Measurements from ENCODE around the gene SIRT3. TPM values are rescaled to one million over a fixed set of nuclear protein-coding genes. Genes with fewer than 3 reads are reported as not detected.

SIRT3 gene
- total and polyA plus RNA-seq, 4 donors: 9.9 to 17.1 (median 14.6) TPM

- no peak for TF ChIP-seq HNF4G (IDR thresholded peaks at IDR 0.05)
These were observed 14.1 kb upstream of the SIRT3 start (continued) for GRCh38 chr11:250274-250673.

- DNase-seq (ENCODE audit: low spot score): no peak
- Histone ChIP-seq H3K4me1 (ENCODE audit: control insufficient read depth in 4 of 4, insufficient read depth in 4 of 4, low read length in 3 of 4) (no peaks in the 10 kb centered on the region), H3K27me3 (ENCODE audit: control insufficient read depth in 4 of 4, insufficient read depth in 4 of 4, low read length in 3 of 4) (no peaks in the 10 kb centered on the region), H3K9me3 (ENCODE audit: control insufficient read depth in 4 of 4, low read length in 3 of 4) (no peaks in the 10 kb centered on the region), H3K4me3 (ENCODE audit: low read depth in 1 of 3, low read length in 3 of 3) (no peak overlapping the region), H3K36me3 (ENCODE audit: control insufficient read depth in 4 of 4, insufficient read depth in 3 of 4, low read depth in 1 of 4, low read length in 3 of 4) (peaks cover 18 to 81% (median 42%) of the 10 kb centered on the region in 4 donors), H3K9ac (ENCODE audit: low read depth in 1 of 2, low read length in 2 of 2) (no peak overlapping the region), H3K27ac (ENCODE audit: low read depth in 1 of 2, low read length in 2 of 2) (no peak overlapping the region)
- no peak for TF ChIP-seq REST (IDR thresholded peaks at IDR 0.05)
- TF ChIP-seq HNF4A (conservative IDR thresholded peaks at IDR 0.05): no peak
- TF ChIP-seq CTCF (IDR thresholded peaks at IDR 0.05; ENCODE audit: low read depth, low read length, missing input control): no peak
- no peak for TF ChIP-seq NR2F2 (IDR thresholded peaks at IDR 0.05)
- TF ChIP-seq EGR1 (IDR thresholded peaks at IDR 0.05; ENCODE audit: low read depth in 2 of 2): no peak
- no peak for TF ChIP-seq TAF1 (conservative IDR thresholded peaks at IDR 0.05)
- no peak for TF ChIP-seq ZBTB33 (IDR thresholded peaks at IDR 0.05)
- TF ChIP-seq GABPA (IDR thresholded peaks at IDR 0.05 in 1 of 2, conservative IDR thresholded peaks at IDR 0.05 in 1 of 2): no peak
- TF ChIP-seq ATF3 (IDR thresholded peaks at IDR 0.05): no peak
- TF ChIP-seq FOXA1 (IDR thresholded peaks at IDR 0.05): no peak
- no peak for TF ChIP-seq JUND (IDR thresholded peaks at IDR 0.05)
- no peak for TF ChIP-seq HNF4G (IDR thresholded peaks at IDR 0.05)
- no peak for TF ChIP-seq RAD21 (IDR thresholded peaks at IDR 0.05)
- TF ChIP-seq SP1 (IDR thresholded peaks at IDR 0.05): no peak
- no peak for TF ChIP-seq MAX (IDR thresholded peaks at IDR 0.05)
- no peak for TF ChIP-seq YY1 (IDR thresholded peaks at IDR 0.05)
- WGBS: 95% methylated on average over 8 of the region's 8 CpGs
These were observed 12.9 kb upstream of the SIRT3 start for GRCh38 chr11:249062-249461.
